Left lung (tissue), 10 donors: ENCODE data around the gene CD28. TPM values are rescaled to one million over a fixed set of nuclear protein-coding genes. Genes with fewer than 3 reads are reported as not detected.

Experiments
- ATAC-seq: fragments of 200-7000 bp; cut with Tn5 transposase; one replicate; pipeline ENCODE4 v1.9.1; 2020; ENCODE audit warnings: moderate library complexity
- DNase-seq, 4 donors: peaks; one replicate each; pipeline ENCODE4 v3.0.0-alpha.2; 2013 to 2020
- H3K27ac ChIP-seq, 2 donors: fragments of 200-600 bp; sonication (generic) in 1 of 2; one replicate each; pipeline versions ENCODE4 v1.5.0 to v1.8.0; 2020 to 2021
- H3K27me3 ChIP-seq, 2 donors: fragments of 200-600 bp; sonication (generic) in 1 of 2; one replicate each; pipeline versions ENCODE4 v1.5.0 to v1.8.0; 2020 to 2021
- H3K36me3 ChIP-seq, 2 donors: fragments of 200-600 bp; sonication (generic) in 1 of 2; one replicate each; pipeline versions ENCODE4 v1.5.0 to v1.8.0; 2020 to 2021
- H3K4me1 ChIP-seq, 2 donors: fragments of 200-600 bp; one replicate each; pipeline ENCODE4 v1.8.0; 2021
- H3K4me3 ChIP-seq, 2 donors: fragments of 200-600 bp; sonication (generic) in 1 of 2; one replicate each; pipeline versions ENCODE4 v1.5.0 to v1.8.0; 2020 to 2021; ENCODE audit warnings: mild to moderate bottlenecking in 1 of 2
- H3K9me3 ChIP-seq, 2 donors: fragments of 200-600 bp; sonication (generic) in 1 of 2; one replicate each; pipeline versions ENCODE4 v1.5.0 to v1.8.0; 2020 to 2021
- intact Hi-C, 2 donors: fragments of 100-400 bp; cut with DNase I; formaldehyde crosslinking; loops; one replicate each; pipeline versions ENCODE4 v1.11.2 to v1.14.2; 2022
- polyA plus RNA-seq, 6 donors: library from polyadenylated mRNA; unstranded; fragments of 120-200 nt; gene quantifications; one replicate each; pipeline ENCODE4 v1.2.1, GENCODE V29; 2013; ENCODE audit not compliant: insufficient read length in 6 of 6
- total RNA-seq, 2 donors: library from RNA; stranded (reverse); fragmentation: NEBNext Ultra II Directional; extraction: Animal tissue kit (Norgen Biotek cat#: 25700); gene quantifications; one replicate each; pipeline ENCODE4 v1.2.1, GENCODE V29; 2021
- TF ChIP-seq, protein P1 (sequence below), 2 donors: fragments of 200-600 bp; sonication (generic) in 1 of 2; IDR thresholded peaks; one replicate each; pipeline versions ENCODE4 v1.5.0 to v1.8.0; 2021; ENCODE audit warnings: antibody characterized with exemption in 2 of 2
- donor health status: DM: no; HTN: yes; CAD: no.
- donor health status: DM: no; HTN: no; CAD: no.

Gene CD28
- total and polyA plus RNA-seq, 8 donors: 1.3 to 4.6 (median 2.4) TPM

DNA sequence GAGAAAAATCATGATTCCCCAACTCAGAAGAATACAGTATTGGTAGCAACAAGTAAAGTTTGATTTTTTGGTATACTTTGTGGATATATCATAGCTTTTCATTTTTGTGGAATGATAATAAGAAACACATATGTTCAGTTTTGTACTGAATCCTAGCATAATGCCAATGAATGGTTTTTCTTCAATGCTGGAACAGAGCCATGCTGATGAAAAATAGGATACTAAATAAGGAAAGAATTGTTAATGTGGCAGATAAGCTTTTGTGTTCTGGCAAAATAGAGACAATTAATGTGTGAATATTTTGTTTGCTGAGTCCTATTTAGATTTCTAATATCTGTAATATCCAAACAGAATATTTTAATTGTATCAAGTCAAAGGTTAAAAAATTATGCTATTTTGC lies 21.9 kb downstream of the CD28 start:
- H3K27ac ChIP-seq: no peak overlapping the region
- intact Hi-C loops: no loop called here

DNA sequence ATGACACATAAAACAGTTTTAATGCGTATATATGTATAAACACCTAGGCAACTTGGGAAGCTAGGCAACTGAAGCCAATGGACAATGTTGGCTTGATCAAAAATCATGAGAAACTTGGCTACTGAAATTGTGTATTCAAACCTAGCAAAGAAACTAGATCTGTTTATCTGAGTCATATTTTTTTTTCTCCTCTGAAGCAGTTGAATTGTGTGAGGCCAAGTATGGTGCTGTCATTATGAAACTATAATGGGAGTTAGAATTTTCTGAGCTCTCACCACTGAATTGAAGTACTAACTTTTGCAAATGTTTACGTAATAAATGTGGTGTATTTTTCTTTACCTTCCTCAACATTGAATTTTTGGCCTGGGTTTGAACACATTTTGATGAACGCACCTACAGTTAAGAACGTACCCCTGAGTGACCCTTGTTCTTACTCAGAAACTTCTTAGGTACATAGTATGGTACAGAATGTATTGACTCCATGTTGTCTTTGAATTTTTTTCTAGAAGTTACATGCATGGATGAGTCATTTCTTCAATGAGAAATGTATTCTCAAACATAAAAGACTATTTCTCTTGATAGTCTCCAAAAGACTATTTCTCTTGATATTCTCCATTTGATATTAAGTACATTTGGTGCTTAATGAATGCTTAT lies 23.8 kb downstream of the CD28 start:
- H3K27ac ChIP-seq: no peak overlapping the region
- DNase-seq: no peak
- H3K36me3 ChIP-seq: no peaks in the 10 kb centered on the region
- H3K4me3 ChIP-seq: no peak overlapping the region
- intact Hi-C loops: no loop called here
- H3K27me3 ChIP-seq: no peaks in the 10 kb centered on the region
- TF ChIP-seq, protein P1, sequence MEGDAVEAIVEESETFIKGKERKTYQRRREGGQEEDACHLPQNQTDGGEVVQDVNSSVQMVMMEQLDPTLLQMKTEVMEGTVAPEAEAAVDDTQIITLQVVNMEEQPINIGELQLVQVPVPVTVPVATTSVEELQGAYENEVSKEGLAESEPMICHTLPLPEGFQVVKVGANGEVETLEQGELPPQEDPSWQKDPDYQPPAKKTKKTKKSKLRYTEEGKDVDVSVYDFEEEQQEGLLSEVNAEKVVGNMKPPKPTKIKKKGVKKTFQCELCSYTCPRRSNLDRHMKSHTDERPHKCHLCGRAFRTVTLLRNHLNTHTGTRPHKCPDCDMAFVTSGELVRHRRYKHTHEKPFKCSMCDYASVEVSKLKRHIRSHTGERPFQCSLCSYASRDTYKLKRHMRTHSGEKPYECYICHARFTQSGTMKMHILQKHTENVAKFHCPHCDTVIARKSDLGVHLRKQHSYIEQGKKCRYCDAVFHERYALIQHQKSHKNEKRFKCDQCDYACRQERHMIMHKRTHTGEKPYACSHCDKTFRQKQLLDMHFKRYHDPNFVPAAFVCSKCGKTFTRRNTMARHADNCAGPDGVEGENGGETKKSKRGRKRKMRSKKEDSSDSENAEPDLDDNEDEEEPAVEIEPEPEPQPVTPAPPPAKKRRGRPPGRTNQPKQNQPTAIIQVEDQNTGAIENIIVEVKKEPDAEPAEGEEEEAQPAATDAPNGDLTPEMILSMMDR (IDR thresholded peaks at IDR 0.05): no peak
- ATAC-seq: no peak
- H3K9me3 ChIP-seq: no peaks in the 10 kb centered on the region
- no peaks in the 10 kb centered on the region for H3K4me1 ChIP-seq

More for the DNA sequence above, 21.9 kb downstream of the CD28 start:
- no peak overlapping the region for H3K4me3 ChIP-seq
- no peaks in the 10 kb centered on the region for H3K4me1 ChIP-seq
- no peaks in the 10 kb centered on the region for H3K36me3 ChIP-seq
- ATAC-seq (no peak), DNase-seq (no peak)
- H3K9me3 ChIP-seq: no peaks in the 10 kb centered on the region
- TF ChIP-seq, protein P1 (IDR thresholded peaks at IDR 0.05): no peak
- H3K27me3 ChIP-seq: no peaks in the 10 kb centered on the region

DNA sequence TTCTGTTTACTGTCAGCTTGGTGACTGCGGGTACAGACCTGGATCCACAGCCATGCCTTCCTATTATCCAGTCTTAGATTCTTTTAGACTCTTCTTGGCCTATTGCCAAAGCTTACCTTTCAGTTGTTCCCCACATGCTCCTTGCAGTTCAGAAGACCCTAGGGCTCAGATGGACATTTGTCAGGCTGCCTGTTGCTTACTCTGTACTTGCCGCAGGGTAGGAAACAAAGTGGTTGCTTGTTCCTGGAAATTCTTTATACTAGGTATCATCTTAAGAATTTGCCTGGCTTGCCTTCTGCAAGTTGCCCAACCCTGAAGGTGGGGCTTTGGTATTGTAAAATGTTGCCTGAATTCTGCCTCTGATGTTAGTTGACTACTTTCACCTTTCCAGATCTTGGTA lies 24.4 kb downstream of the CD28 start:
- Histone ChIP-seq H3K27ac (no peak overlapping the region), H3K4me1 (no peaks in the 10 kb centered on the region), H3K4me3 (no peak overlapping the region), H3K9me3 (no peaks in the 10 kb centered on the region), H3K27me3 (no peaks in the 10 kb centered on the region), H3K36me3 (no peaks in the 10 kb centered on the region)
- DNase-seq: no peak
- ATAC-seq: no peak
- intact Hi-C loops: no loop called here
- TF ChIP-seq, protein P1 (IDR thresholded peaks at IDR 0.05): no peak

DNA sequence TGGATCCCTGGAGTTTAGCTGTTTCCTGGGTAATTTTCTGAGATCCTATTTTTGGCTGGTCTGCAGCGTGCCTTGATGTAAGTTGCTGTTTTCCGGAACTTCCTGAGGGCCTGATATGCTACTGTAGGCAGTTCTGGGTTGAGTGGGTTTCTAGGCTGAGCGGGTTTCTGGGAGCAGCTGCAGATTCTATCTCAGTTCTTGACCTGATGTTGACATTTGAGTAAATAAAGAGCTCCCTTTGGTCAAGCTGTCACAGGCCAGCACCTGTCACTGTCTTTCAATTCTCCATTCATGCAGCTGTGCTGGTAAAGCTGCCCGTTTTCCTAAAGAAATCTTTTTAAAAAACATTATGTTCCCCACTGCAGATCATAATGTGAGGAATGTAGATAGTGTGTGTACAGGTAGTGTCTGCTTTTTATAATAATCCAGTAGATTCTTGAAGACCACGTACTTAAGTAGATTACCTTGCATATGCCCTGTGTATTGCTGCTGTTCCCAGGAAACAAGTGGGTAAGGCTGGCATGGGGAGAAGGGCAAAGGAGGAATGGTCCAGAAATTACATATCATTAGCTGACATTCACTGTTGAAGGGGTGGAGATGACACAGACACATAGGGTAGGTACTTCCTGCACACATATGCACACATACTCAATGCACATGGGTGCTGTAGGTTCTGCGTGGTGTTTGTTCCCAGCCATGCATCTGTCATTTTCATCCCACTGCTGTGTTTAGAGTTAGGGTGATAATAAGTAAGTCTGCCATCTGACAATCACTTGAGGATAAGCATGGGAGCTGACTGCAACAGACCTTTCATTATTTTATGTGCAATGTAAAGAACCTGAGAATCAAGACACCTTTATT lies 25.9 kb downstream of the CD28 start:
- no peak for DNase-seq
- H3K27me3 ChIP-seq: no peaks in the 10 kb centered on the region
- TF ChIP-seq, protein P1 (IDR thresholded peaks at IDR 0.05): no peak
- intact Hi-C loops: no loop called here
- no peak overlapping the region for H3K27ac ChIP-seq
- no peak overlapping the region for H3K4me3 ChIP-seq
- no peaks in the 10 kb centered on the region for H3K36me3 ChIP-seq
- no peaks in the 10 kb centered on the region for H3K4me1 ChIP-seq
- ATAC-seq: no peak
- no peaks in the 10 kb centered on the region for H3K9me3 ChIP-seq

DNA sequence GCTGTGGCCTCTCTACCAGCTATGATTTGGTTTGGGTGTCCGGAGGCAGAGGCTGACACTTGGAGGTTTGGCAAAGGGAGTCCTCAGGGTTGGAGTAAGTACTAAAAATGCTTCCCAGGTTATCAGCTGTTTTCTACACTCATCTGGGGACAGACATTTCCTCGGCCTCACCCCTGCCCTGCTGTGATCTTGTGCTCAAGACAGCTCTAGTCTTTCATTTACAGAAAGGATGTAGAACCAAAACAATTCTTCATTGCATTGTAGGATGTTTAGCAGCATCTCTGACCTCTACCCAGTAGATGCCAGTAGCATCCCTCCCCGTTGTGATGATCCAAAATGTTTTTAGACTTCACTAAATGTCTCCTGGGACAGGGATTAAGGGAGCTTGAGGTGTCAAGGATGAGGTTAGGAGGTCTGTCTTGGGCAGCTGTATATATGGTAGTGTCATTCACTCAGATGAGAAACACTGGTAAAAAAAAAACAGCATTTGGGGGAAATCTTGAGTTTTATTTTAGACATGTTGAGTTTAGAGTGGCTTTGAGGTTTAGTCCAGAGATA lies 26.6 kb downstream of the CD28 start:
- H3K27me3 ChIP-seq: no peaks in the 10 kb centered on the region
- H3K4me3 ChIP-seq: no peak overlapping the region
- no peaks in the 10 kb centered on the region for H3K36me3 ChIP-seq
- TF ChIP-seq, protein P1 (IDR thresholded peaks at IDR 0.05): no peak
- ATAC-seq: no peak
- no peak for DNase-seq
- intact Hi-C loops: no loop called here
- H3K27ac ChIP-seq: no peak overlapping the region
- no peaks in the 10 kb centered on the region for H3K4me1 ChIP-seq
- no peaks in the 10 kb centered on the region for H3K9me3 ChIP-seq
